Neural crest cell (in vitro differentiated cells): ENCODE results near the gene TERT. TPM values are rescaled to one million over a fixed set of nuclear protein-coding genes. Genes with fewer than 3 reads are reported as not detected.
"Not testable (repeated sequence)": the region's sequence is repeated elsewhere in the genome, so short reads cannot be mapped to it uniquely, and the experiment has no call there.

Experiments
- DNase-seq: peaks from one replicate; pipeline ENCODE4 v3.0.0; 2021; ENCODE audit warnings: low read depth, mixed read lengths, low spot score
- H3K27ac Mint-ChIP-seq: one replicate; pipeline ENCODE4 v1.8.0; 2021; ENCODE audit warnings: mild to moderate bottlenecking, mixed read lengths; ENCODE audit not compliant: unreplicated experiment
- H3K27me3 Mint-ChIP-seq: 2 replicates; pipeline ENCODE4 v1.8.0; 2021; ENCODE audit warnings: low read depth, mild to moderate bottlenecking, mixed read lengths
- H3K36me3 Mint-ChIP-seq: 2 replicates; pipeline ENCODE4 v1.8.0; 2021; ENCODE audit warnings: low read depth, mild to moderate bottlenecking, mixed read lengths
- H3K4me1 Mint-ChIP-seq: 2 replicates; pipeline ENCODE4 v1.8.0; 2021; ENCODE audit warnings: mixed read lengths
- H3K4me3 Mint-ChIP-seq: one replicate; pipeline ENCODE4 v1.8.0; 2021; ENCODE audit warnings: mild to moderate bottlenecking, mixed read lengths
- H3K9me3 Mint-ChIP-seq: 2 replicates; pipeline ENCODE4 v1.8.0; 2021; ENCODE audit warnings: mixed read lengths
- total RNA-seq: library from RNA; stranded (reverse); gene quantifications from 2 replicates; pipeline ENCODE4 v1.2.1, GENCODE V29; 2021
- TF ChIP-seq, protein P1 (sequence below): fragments of 200-600 bp; sonication (generic); conservative IDR thresholded peaks from 2 replicates; pipeline ENCODE4 v1.5.0; 2021; ENCODE audit warnings: antibody characterized with exemption, mild to moderate bottlenecking

The TERT gene
- total RNA-seq, 1 donor from 2014 or later = 5.6 TPM

- Mint-ChIP-seq H3K36me3 (no peaks in the 10 kb centered on the region), H3K27me3 (no peaks in the 10 kb centered on the region), H3K27ac (no peak overlapping the region), H3K4me1 (no peaks in the 10 kb centered on the region), H3K4me3 (no peak overlapping the region), H3K9me3 (no peaks in the 10 kb centered on the region)
- no peak for DNase-seq
- TF ChIP-seq, protein P1, sequence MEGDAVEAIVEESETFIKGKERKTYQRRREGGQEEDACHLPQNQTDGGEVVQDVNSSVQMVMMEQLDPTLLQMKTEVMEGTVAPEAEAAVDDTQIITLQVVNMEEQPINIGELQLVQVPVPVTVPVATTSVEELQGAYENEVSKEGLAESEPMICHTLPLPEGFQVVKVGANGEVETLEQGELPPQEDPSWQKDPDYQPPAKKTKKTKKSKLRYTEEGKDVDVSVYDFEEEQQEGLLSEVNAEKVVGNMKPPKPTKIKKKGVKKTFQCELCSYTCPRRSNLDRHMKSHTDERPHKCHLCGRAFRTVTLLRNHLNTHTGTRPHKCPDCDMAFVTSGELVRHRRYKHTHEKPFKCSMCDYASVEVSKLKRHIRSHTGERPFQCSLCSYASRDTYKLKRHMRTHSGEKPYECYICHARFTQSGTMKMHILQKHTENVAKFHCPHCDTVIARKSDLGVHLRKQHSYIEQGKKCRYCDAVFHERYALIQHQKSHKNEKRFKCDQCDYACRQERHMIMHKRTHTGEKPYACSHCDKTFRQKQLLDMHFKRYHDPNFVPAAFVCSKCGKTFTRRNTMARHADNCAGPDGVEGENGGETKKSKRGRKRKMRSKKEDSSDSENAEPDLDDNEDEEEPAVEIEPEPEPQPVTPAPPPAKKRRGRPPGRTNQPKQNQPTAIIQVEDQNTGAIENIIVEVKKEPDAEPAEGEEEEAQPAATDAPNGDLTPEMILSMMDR = no peak
Measured at GRCh38 chr5:1278656-1279442, 16.0 kb downstream of the TERT start.

- no peak overlapping the region for H3K4me3 Mint-ChIP-seq
- TF ChIP-seq, protein P1 = no peak
- no peaks in the 10 kb centered on the region for H3K27me3 Mint-ChIP-seq
- DNase-seq = no peak
- no peaks in the 10 kb centered on the region for H3K9me3 Mint-ChIP-seq
- peak overlapping the region; percentile 94 for H3K27ac Mint-ChIP-seq
- H3K36me3 Mint-ChIP-seq = no peaks in the 10 kb centered on the region
- no peaks in the 10 kb centered on the region for H3K4me1 Mint-ChIP-seq
Measured at GRCh38 chr5:1278216-1278615, 16.7 kb downstream of the TERT start.

GRCh38 chr5:1277781-1278180, 17.1 kb downstream of the TERT start:
- Mint-ChIP-seq H3K27me3 (no peaks in the 10 kb centered on the region), H3K4me1 (no peaks in the 10 kb centered on the region), H3K27ac (no peak overlapping the region), H3K9me3 (no peaks in the 10 kb centered on the region), H3K36me3 (no peaks in the 10 kb centered on the region), H3K4me3 (no peak overlapping the region)
- TF ChIP-seq, protein P1 = no peak
- DNase-seq = no peak

DNA sequence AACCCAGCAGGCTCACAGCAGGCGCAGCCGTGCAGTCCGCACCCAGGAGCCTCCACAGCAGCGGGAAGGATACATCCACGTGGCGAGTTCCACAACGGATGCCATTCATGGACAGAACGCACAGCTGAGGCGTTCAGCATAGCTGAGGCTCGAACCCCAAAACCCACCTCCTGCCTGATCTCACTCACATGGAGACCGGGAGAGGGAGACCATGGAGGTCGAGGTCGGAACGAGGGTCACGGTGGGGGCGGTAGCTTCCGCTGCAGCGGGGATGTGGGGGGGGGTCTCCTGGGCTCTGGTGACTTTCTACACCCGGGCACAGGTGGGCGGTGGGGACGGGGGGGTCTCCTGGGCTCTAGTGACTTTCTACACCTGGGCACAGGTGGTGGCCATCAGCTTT, 17.5 kb downstream of the TERT start:
- Mint-ChIP-seq H3K4me1 (no peaks in the 10 kb centered on the region), H3K9me3 (no peaks in the 10 kb centered on the region), H3K36me3 (no peaks in the 10 kb centered on the region), H3K27me3 (no peaks in the 10 kb centered on the region), H3K4me3 (no peak overlapping the region), H3K27ac (peak overlapping the region; percentile 27)
- DNase-seq = no peak
- TF ChIP-seq, protein P1 = no peak

GRCh38 chr5:1276930-1277329, 17.9 kb downstream of the TERT start:
- Mint-ChIP-seq H3K9me3 (no peaks in the 10 kb centered on the region), H3K4me3 (no peak overlapping the region), H3K36me3 (no peaks in the 10 kb centered on the region), H3K4me1 (no peaks in the 10 kb centered on the region), H3K27me3 (no peaks in the 10 kb centered on the region), H3K27ac (peak overlapping the region; percentile 27)
- TF ChIP-seq, protein P1 = no peak
- DNase-seq = no peak

DNA sequence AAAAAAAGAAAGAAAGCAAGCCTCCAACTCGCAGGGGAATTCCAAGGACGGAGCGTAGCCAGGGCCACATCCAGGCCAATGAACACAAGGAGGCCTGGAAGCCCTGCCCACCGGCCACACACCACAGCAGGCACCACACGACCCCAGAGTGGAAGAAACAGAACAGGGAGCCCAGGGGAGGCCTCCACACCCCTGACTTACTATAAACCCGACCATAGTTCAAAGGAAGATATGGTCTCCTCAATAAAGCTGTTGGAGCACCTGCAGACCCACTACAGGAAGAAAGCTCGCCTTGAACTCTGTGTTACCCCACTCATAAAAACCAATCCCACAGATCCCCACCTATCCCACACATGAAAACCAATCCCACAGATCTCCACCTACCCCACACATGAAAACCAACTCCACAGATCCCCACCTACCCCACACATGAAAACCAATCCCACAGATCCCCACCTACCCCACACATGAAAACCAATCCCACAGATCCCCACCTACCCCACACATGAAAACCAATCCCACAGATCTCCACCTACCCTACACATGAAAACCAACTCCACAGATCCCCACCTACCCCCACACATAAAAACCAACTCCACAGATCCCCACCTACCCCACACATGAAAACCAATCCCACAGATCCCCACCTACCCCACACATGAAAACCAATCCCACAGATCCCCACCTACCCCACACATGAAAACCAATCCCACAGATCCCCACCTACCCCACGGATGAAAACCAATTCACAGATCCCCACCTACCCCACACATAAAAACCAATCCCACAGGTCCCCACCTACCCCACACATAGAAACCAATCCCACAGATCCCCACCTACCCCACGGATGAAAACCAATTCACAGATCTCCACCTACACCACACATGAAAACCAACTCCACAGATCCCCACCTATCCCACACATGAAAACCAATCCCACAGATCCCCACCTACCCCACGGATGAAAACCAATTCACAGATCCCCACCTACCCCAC, 19.2 kb downstream of the TERT start:
- H3K36me3 Mint-ChIP-seq, H3K9me3 Mint-ChIP-seq, H3K27me3 Mint-ChIP-seq, H3K27ac Mint-ChIP-seq, DNase-seq, H3K4me3 Mint-ChIP-seq, H3K4me1 Mint-ChIP-seq: not testable (repeated sequence)
